B cell (primary cell): ENCODE data around the gene TADA3.

ENCODE experiments used
- EZH2 ChIP-seq: IDR thresholded peaks from 2 replicates; pipeline ENCODE4 v1.6.1; 2012; ENCODE audit warnings: borderline replicate concordance, low read depth, mild to moderate bottlenecking, moderate library complexity, low read length; ENCODE audit not compliant: insufficient read depth, poor library complexity, severe bottlenecking
- TF ChIP-seq, protein P1 (sequence below): fragments of 200-600 bp; IDR thresholded peaks from one replicate; pipeline ENCODE4 v1.8.0; 2022; ENCODE audit warnings: antibody characterized with exemption, mild to moderate bottlenecking

DNA sequence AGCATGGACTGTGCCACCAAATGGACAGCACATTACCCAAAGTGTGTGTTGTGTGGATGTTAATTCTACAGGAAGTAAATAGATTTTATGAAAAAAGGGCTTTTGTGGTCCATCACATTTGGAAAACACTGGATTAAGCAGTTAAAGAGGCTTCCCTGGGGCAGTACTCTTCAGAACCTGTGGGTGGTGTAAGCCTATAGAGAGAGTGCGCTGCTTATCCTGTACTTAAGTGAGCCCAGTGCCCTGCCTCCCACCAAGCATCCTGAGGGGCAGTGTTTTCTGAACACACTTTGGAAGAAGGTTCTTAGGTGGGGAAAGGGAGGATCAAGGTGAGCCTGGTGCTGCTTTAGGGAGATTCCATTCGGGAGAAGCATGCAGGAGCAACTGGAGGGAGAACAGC, 28.7 kb upstream of the TADA3 start:
- TF ChIP-seq EZH2: no peak
- TF ChIP-seq, protein P1, sequence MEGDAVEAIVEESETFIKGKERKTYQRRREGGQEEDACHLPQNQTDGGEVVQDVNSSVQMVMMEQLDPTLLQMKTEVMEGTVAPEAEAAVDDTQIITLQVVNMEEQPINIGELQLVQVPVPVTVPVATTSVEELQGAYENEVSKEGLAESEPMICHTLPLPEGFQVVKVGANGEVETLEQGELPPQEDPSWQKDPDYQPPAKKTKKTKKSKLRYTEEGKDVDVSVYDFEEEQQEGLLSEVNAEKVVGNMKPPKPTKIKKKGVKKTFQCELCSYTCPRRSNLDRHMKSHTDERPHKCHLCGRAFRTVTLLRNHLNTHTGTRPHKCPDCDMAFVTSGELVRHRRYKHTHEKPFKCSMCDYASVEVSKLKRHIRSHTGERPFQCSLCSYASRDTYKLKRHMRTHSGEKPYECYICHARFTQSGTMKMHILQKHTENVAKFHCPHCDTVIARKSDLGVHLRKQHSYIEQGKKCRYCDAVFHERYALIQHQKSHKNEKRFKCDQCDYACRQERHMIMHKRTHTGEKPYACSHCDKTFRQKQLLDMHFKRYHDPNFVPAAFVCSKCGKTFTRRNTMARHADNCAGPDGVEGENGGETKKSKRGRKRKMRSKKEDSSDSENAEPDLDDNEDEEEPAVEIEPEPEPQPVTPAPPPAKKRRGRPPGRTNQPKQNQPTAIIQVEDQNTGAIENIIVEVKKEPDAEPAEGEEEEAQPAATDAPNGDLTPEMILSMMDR: no peak
